MCF 10A (cell line): Measurements from ENCODE around the gene NIPAL4. TPM values are rescaled to one million over a fixed set of nuclear protein-coding genes. Genes with fewer than 3 reads are reported as not detected.
"Not testable (repeated sequence)": the region's sequence is repeated elsewhere in the genome, so short reads cannot be mapped to it uniquely, and the experiment has no call there.

ENCODE experiments used
- Bru-seq: library from RNA; stranded (reverse); fragments of 400-500 nt; gene quantifications from one replicate; lab custom pipeline; 2021; lab: Mats Ljungman, UMichigan
- BruChase-seq, 2 experiments: library from RNA; stranded (reverse); fragments of 400-500 nt; gene quantifications; one replicate each; lab custom pipeline; 2021; lab: Mats Ljungman, UMichigan
- BruUV-seq: library from RNA; stranded (reverse); fragments of 400-500 nt; replicated peaks from 2 replicates; lab custom pipeline; 2021; lab: Mats Ljungman, UMichigan
- CTCF ChIA-PET: fragments of 300-600 bp; sonication (Branson Sonifier 250); formaldehyde crosslinking; extraction: SDS; loops from one replicate; lab custom pipeline; 2021; ENCODE audit warnings: antibody characterized with exemption, inconsistent platforms; lab: Yijun Ruan, JAX
- POLR2A ChIA-PET: fragments of 300-600, 350-650 bp; sonication (Branson Sonifier 250); formaldehyde crosslinking; extraction: SDS; loops from one replicate; lab custom pipeline; 2020; ENCODE audit warnings: antibody characterized with exemption, inconsistent platforms; lab: Yijun Ruan, JAX
- DNase-seq: peaks from one replicate; pipeline ENCODE4 v3.0.0-alpha.2; 2018; ENCODE audit not compliant: unreplicated experiment
- H3K27ac Mint-ChIP-seq: one replicate; pipeline ENCODE4 v1.8.0; 2022; ENCODE audit warnings: mild to moderate bottlenecking, low read depth, mixed read lengths; ENCODE audit not compliant: unreplicated experiment
- H3K27me3 Mint-ChIP-seq: one replicate; pipeline ENCODE4 v1.8.0; 2022; ENCODE audit warnings: mixed read lengths; ENCODE audit not compliant: insufficient read depth, unreplicated experiment
- H3K36me3 Mint-ChIP-seq: one replicate; pipeline ENCODE4 v1.8.0; 2022; ENCODE audit warnings: mild to moderate bottlenecking, moderate library complexity, mixed read lengths; ENCODE audit not compliant: insufficient read depth, unreplicated experiment
- H3K4me1 Mint-ChIP-seq: one replicate; pipeline ENCODE4 v1.8.0; 2022; ENCODE audit warnings: mixed read lengths; ENCODE audit not compliant: insufficient read depth, unreplicated experiment
- H3K4me3 Mint-ChIP-seq: one replicate; pipeline ENCODE4 v1.8.0; 2022; ENCODE audit warnings: mild to moderate bottlenecking, moderate library complexity, mixed read lengths; ENCODE audit not compliant: unreplicated experiment
- H3K9me3 Mint-ChIP-seq: one replicate; pipeline ENCODE4 v1.8.0; 2022; ENCODE audit warnings: mixed read lengths; ENCODE audit not compliant: unreplicated experiment
- CTCF ChIP-seq: fragments of 200-600 bp; IDR thresholded peaks from one replicate; pipeline ENCODE4 v1.8.0; 2022; ENCODE audit warnings: antibody characterized with exemption, mild to moderate bottlenecking; ENCODE audit not compliant: unreplicated experiment
- intact Hi-C: fragments of 100-400 bp; cut with micrococcal nuclease; formaldehyde crosslinking; loops from 2 replicates; pipeline ENCODE4 v1.14.1; 2022
- long read RNA-seq: library from polyadenylated mRNA; stranded (forward); transcript quantifications from one replicate; pipeline ENCODE4 v2.0.0, GENCODE V29; 2022
- total RNA-seq: library from RNA; stranded (reverse); gene quantifications from 2 replicates; pipeline ENCODE4 v1.2.3, GENCODE V29; 2022

Gene NIPAL4
- total RNA-seq (0.40 and 0.96 TPM in 2 replicates), Bru-seq, nascent RNA (percentile 32 among the genes with signal in this experiment), BruChase-seq, experiment 1, labeled RNA remaining after a 6-hour chase (percentile 21 among the genes with signal in this experiment), BruChase-seq, experiment 2, labeled RNA remaining after a 2-hour chase (percentile 33 among the genes with signal in this experiment)
- long read RNA-seq, partial matches to known transcripts = 0 of 2 reads
- long read RNA-seq, other reads (novel, unspliced or antisense) = 0 of 2 reads

- H3K27ac Mint-ChIP-seq = no peak within 1 kb of the TSS
- CTCF ChIA-PET = interaction anchor here (0.5 to 28.1 kb wide), 7 partner anchors 10 to 207 kb away, joined by 3 to 642 read pairs (median 11); no protein-coding TSS in a partner anchor
- H3K4me1 Mint-ChIP-seq = peaks cover 33% of the 10 kb centered on the region
- TF ChIP-seq CTCF = no peak
- no TSS peak for BruUV-seq
- H3K36me3 Mint-ChIP-seq = no peaks in the 10 kb centered on the region
- H3K4me3 Mint-ChIP-seq = peak within 1 kb of the TSS; percentile 63
- H3K9me3 Mint-ChIP-seq = no peaks in the 10 kb centered on the region
- peak; percentile 32 for DNase-seq
- POLR2A ChIA-PET = no interaction called here
- intact Hi-C loops = loop anchor here (5.0 kb wide), 1 partner anchor 68 kb away; no protein-coding TSS in a partner anchor
- no peaks in the 10 kb centered on the region for H3K27me3 Mint-ChIP-seq
These were observed at the start of gene NIPAL4 for GRCh38 chr5:157459715-157460599. Gene NIPAL4 (plus strand): TSS chr5:157460213. CDS start chr5:157460321, 108 bp downstream.

- no peak for DNase-seq
- peaks cover 10% of the 10 kb centered on the region for H3K9me3 Mint-ChIP-seq
- no peaks in the 10 kb centered on the region for H3K4me1 Mint-ChIP-seq
- ChIA-PET CTCF (interaction anchor here (0.6 to 1.6 kb wide), 10 partner anchors 10 to 974 kb away, joined by 3 to 6 read pairs (median 3); no protein-coding TSS in a partner anchor), POLR2A (interaction anchor here (0.6 kb wide), 2 partner anchors 32 to 40 kb away, joined by 3 to 5 read pairs; no protein-coding TSS in a partner anchor)
- H3K27me3 Mint-ChIP-seq = no peaks in the 10 kb centered on the region
- BruUV-seq = no TSS peak
- H3K27ac Mint-ChIP-seq = no peak overlapping the region
- intact Hi-C loops = no loop called here
- no peak for TF ChIP-seq CTCF
- H3K4me3 Mint-ChIP-seq = no peak overlapping the region
- H3K36me3 Mint-ChIP-seq = no peaks in the 10 kb centered on the region
These were observed 44.2 kb upstream of the NIPAL4 start for GRCh38 chr5:157415838-157416237.

GRCh38 chr5:157419521-157419920, 40.5 kb upstream of the NIPAL4 start:
- H3K4me1 Mint-ChIP-seq, H3K9me3 Mint-ChIP-seq, BruUV-seq, H3K27me3 Mint-ChIP-seq, H3K27ac Mint-ChIP-seq, CTCF ChIA-PET, H3K36me3 Mint-ChIP-seq, DNase-seq, POLR2A ChIA-PET, H3K4me3 Mint-ChIP-seq, intact Hi-C loops: not testable (repeated sequence)

GRCh38 chr5:157429920-157430319, 30.1 kb upstream of the NIPAL4 start:
- H3K9me3 Mint-ChIP-seq, H3K4me3 Mint-ChIP-seq, DNase-seq, H3K27me3 Mint-ChIP-seq, POLR2A ChIA-PET, H3K4me1 Mint-ChIP-seq, H3K36me3 Mint-ChIP-seq, H3K27ac Mint-ChIP-seq, BruUV-seq: not testable (repeated sequence)
- intact Hi-C loops = loop anchor here (2.0 kb wide), 1 partner anchor 177 kb away; no protein-coding TSS in a partner anchor
- CTCF ChIA-PET = interaction anchor here (0.7 to 16.2 kb wide), 3 partner anchors 38 to 289 kb away, joined by 3 to 642 read pairs (median 137); partner anchors contain the start of gene NIPAL4
